ENCODE data around the gene HS6ST1.

GRCh38 chr2:128323555-128323931, 4.9 kb upstream of the HS6ST1 start:
- TF ChIP-seq CTCF (conservative IDR thresholded peaks at IDR 0.05 in 1 of 2, IDR thresholded peaks at IDR 0.05 in 1 of 2; ENCODE audit: extremely low read depth in 1 of 2, insufficient read depth in 1 of 2, low read depth in 1 of 2, low read length in 2 of 2) (no peak), EZH2 (IDR thresholded peaks at IDR 0.05; ENCODE audit: borderline replicate concordance, low read length) (no peak)
